Renal cortical epithelial cell (primary cell): ENCODE data around the gene SLC25A42. TPM values are rescaled to one million over a fixed set of nuclear protein-coding genes. Genes with fewer than 3 reads are reported as not detected.
A peak's percentile ranks its signal among the peaks of the same experiment; 100 is the strongest.

Experiments used
- DNase-seq: peaks from one replicate; pipeline ENCODE4 v3.0.0-alpha.2; 2011; ENCODE audit warnings: low read depth
- total RNA-seq: library from RNA; depleted of rRNA; stranded (reverse); fragments of >200 nt; gene quantifications from 2 replicates; pipeline ENCODE4 v1.2.3, GENCODE V29; 2014

The SLC25A42 gene
- total RNA-seq, 1 donor from 2014 or later: 4.5 TPM

- no peak for DNase-seq
Observed at GRCh38 chr19:19051478-19052213, 12.1 kb upstream of the SLC25A42 start.

GRCh38 chr19:19052921-19053320, 10.9 kb upstream of the SLC25A42 start:
- no peak for DNase-seq

- peak; percentile 39 for DNase-seq
Observed at GRCh38 chr19:19053508-19054314, 10.1 kb upstream of the SLC25A42 start.

GRCh38 chr19:19054315-19054938, 9.4 kb upstream of the SLC25A42 start:
- no peak for DNase-seq

GRCh38 chr19:19054939-19055440, 8.8 kb upstream of the SLC25A42 start:
- no peak for DNase-seq

- no peak for DNase-seq
Observed at GRCh38 chr19:19055701-19056100, 8.1 kb upstream of the SLC25A42 start.

- no peak for DNase-seq
Observed at GRCh38 chr19:19056636-19057275, 7.0 kb upstream of the SLC25A42 start.

GRCh38 chr19:19057317-19057716, 6.5 kb upstream of the SLC25A42 start:
- no peak for DNase-seq

- no peak for DNase-seq
Observed at GRCh38 chr19:19057720-19058119, 6.1 kb upstream of the SLC25A42 start.

- no peak for DNase-seq
Observed at GRCh38 chr19:19059018-19059836, 4.6 kb upstream of the SLC25A42 start.

GRCh38 chr19:19059837-19060611, 3.8 kb upstream of the SLC25A42 start:
- DNase-seq: no peak

GRCh38 chr19:19061506-19061905, 2.3 kb upstream of the SLC25A42 start:
- no peak for DNase-seq

- peak; percentile 15 for DNase-seq
Observed at GRCh38 chr19:19062454-19063182, 1.2 kb upstream of the SLC25A42 start.

- DNase-seq: no peak
Observed at GRCh38 chr19:19064098-19064722, 416 bp downstream of the SLC25A42 start.

GRCh38 chr19:19064811-19065745, 1.3 kb downstream of the SLC25A42 start:
- no peak for DNase-seq

- no peak for DNase-seq
Observed at GRCh38 chr19:19067276-19068072, 3.7 kb downstream of the SLC25A42 start.
